Mesendoderm (in vitro differentiated cells): ENCODE data around the gene PA2G4.

ENCODE experiments used
- DNase-seq: peaks from one replicate; pipeline ENCODE4 v3.0.0; 2013
- H2AK5ac ChIP-seq: 2 replicates; pipeline ENCODE4 v1.6.1; 2013; ENCODE audit warnings: low read length, inconsistent platforms
- H2BK120ac ChIP-seq: 2 replicates; pipeline ENCODE4 v1.6.1; 2013; ENCODE audit warnings: low read depth, mild to moderate bottlenecking, low read length, moderate library complexity, mixed read lengths
- H2BK15ac ChIP-seq: replicated peaks from 2 replicates; pipeline ENCODE4 v1.6.1; 2013; ENCODE audit warnings: low read depth, mild to moderate bottlenecking, moderate library complexity
- H2BK5ac ChIP-seq: 2 replicates; pipeline ENCODE4 v1.6.1; 2013; ENCODE audit warnings: low read length, inconsistent platforms
- H3K18ac ChIP-seq: 2 replicates; pipeline ENCODE4 v1.6.1; 2013; ENCODE audit warnings: mild to moderate bottlenecking, low read length, mixed read lengths
- H3K23ac ChIP-seq: one replicate; pipeline ENCODE4 v1.6.1; 2013; ENCODE audit warnings: low read length
- H3K27ac ChIP-seq: 2 replicates; pipeline ENCODE4 v1.5.1; 2013; ENCODE audit warnings: low read depth, mild to moderate bottlenecking, inconsistent platforms, low read length, moderate library complexity
- H3K27me3 ChIP-seq: 2 replicates; pipeline ENCODE4 v1.6.1; 2013; ENCODE audit warnings: low read length, control low read depth, mild to moderate bottlenecking, inconsistent platforms; ENCODE audit not compliant: insufficient read depth, poor library complexity
- H3K36me3 ChIP-seq: 2 replicates; pipeline ENCODE4 v1.6.1; 2013; ENCODE audit warnings: low read length, inconsistent platforms; ENCODE audit not compliant: control insufficient read depth, insufficient read depth
- H3K4ac ChIP-seq: one replicate; pipeline ENCODE4 v1.6.1; 2013; ENCODE audit warnings: low read depth, mild to moderate bottlenecking, low read length, moderate library complexity
- H3K4me1 ChIP-seq: 2 replicates; pipeline ENCODE4 v1.6.1; 2013; ENCODE audit warnings: low read depth, low read length, inconsistent platforms; ENCODE audit not compliant: control insufficient read depth
- H3K4me2 ChIP-seq: 2 replicates; pipeline ENCODE4 v1.6.1; 2013; ENCODE audit warnings: low read length
- H3K4me3 ChIP-seq: 2 replicates; pipeline ENCODE4 v1.5.1; 2013; ENCODE audit warnings: mild to moderate bottlenecking, low read length
- H3K56ac ChIP-seq: one replicate; pipeline ENCODE4 v1.6.1; 2013; ENCODE audit warnings: low read length
- H3K79me1 ChIP-seq: 2 replicates; pipeline ENCODE4 v1.6.1; 2013; ENCODE audit warnings: low read length, inconsistent platforms
- H3K79me2 ChIP-seq: 2 replicates; pipeline ENCODE4 v1.6.1; 2013; ENCODE audit warnings: mild to moderate bottlenecking, low read length; ENCODE audit not compliant: control insufficient read depth, insufficient read depth
- H3K9ac ChIP-seq: 2 replicates; pipeline ENCODE4 v1.6.1; 2013; ENCODE audit warnings: low read length, inconsistent platforms
- H4K5ac ChIP-seq: one replicate; pipeline ENCODE4 v1.6.1; 2013; ENCODE audit warnings: low read length
- H4K8ac ChIP-seq: one replicate; pipeline ENCODE4 v1.6.1; 2013; ENCODE audit warnings: low read depth, mild to moderate bottlenecking, control low read depth, low read length, moderate library complexity
- WGBS: extraction: QIAGEN DNeasy Blood & Tissue Kit; methylation state at CpG from one replicate; pipeline ENCODE4 v1.1.7; 2013; ENCODE audit warnings: low lambda C conversion rate, missing lambda C conversion rate; ENCODE audit not compliant: insufficient coverage; ENCODE audit errors: extremely low coverage; 5-methylcytosine and 5-hydroxymethylcytosine counted together

PA2G4 gene

GRCh38 chr12:56081393-56082347 lies 22.7 kb upstream of the PA2G4 start:
- H4K5ac ChIP-seq, result no peak overlapping the region
- peak overlapping the region; percentile 6 for H2AK5ac ChIP-seq
- no peak overlapping the region for H3K23ac ChIP-seq
- H3K79me1 ChIP-seq, result peaks cover 5% of the 10 kb centered on the region
- H3K79me2 ChIP-seq, result peaks cover 15% of the 10 kb centered on the region
- no peaks in the 10 kb centered on the region for H3K36me3 ChIP-seq
- H3K27me3 ChIP-seq, result no peaks in the 10 kb centered on the region
- no peak overlapping the region for H3K4me3 ChIP-seq
- peaks cover 6% of the 10 kb centered on the region for H3K4me1 ChIP-seq
- no CpG with 5 or more reads among the region's 6 CpGs for WGBS
- peak; percentile 38 for DNase-seq
- H2BK15ac ChIP-seq, result no peak overlapping the region
- H3K18ac ChIP-seq, result no peak overlapping the region
- peak overlapping the region; percentile 75 for H3K9ac ChIP-seq
- H2BK120ac ChIP-seq, result no peak overlapping the region
- H3K4ac ChIP-seq, result no peak overlapping the region
- H3K4me2 ChIP-seq, result peak overlapping the region; percentile 30
- H2BK5ac ChIP-seq, result no peak overlapping the region
- H3K27ac ChIP-seq, result no peak overlapping the region
- peak overlapping the region; percentile 11 for H3K56ac ChIP-seq
- H4K8ac ChIP-seq, result no peak overlapping the region

DNA sequence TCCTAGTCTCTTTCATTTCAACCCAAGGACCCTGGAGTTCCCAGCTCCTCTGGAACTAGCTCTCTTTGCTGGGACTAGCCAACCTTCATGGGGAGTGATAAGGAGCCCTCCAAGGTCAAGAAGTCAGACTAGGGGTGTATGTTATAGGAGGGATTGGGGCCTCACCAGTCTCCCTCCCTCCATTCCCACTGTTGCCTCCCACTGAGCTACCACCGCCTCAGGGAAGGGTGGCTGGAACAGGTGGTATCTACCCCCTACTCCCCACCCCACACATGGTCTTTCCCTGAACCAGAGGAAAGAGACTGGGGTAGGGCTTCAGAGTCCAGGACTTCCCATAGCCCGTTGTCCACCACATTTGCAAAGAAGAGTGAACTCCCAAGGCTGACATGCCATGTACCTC lies 22.0 kb upstream of the PA2G4 start:
- Histone ChIP-seq H3K36me3 (no peaks in the 10 kb centered on the region), H3K4me1 (peaks cover 6% of the 10 kb centered on the region), H3K4me3 (no peak overlapping the region), H2BK120ac (no peak overlapping the region), H4K8ac (no peak overlapping the region), H3K27ac (no peak overlapping the region), H2BK15ac (no peak overlapping the region), H3K9ac (no peak overlapping the region), H3K4ac (no peak overlapping the region), H2BK5ac (no peak overlapping the region), H3K79me1 (peaks cover 5% of the 10 kb centered on the region), H3K79me2 (peaks cover 15% of the 10 kb centered on the region), H3K23ac (peak overlapping the region; percentile 2), H2AK5ac (no peak overlapping the region), H3K18ac (no peak overlapping the region), H3K4me2 (no peak overlapping the region), H3K56ac (no peak overlapping the region), H3K27me3 (no peaks in the 10 kb centered on the region), H4K5ac (no peak overlapping the region)
- WGBS, result no CpG with 5 or more reads among the region's 2 CpGs
- no peak for DNase-seq

GRCh38 chr12:56082967-56083366 lies 21.4 kb upstream of the PA2G4 start:
- Histone ChIP-seq H3K79me1 (peaks cover 5% of the 10 kb centered on the region), H3K27me3 (no peaks in the 10 kb centered on the region), H4K5ac (no peak overlapping the region), H2BK15ac (no peak overlapping the region), H3K9ac (no peak overlapping the region), H3K4me3 (no peak overlapping the region), H2AK5ac (no peak overlapping the region), H3K36me3 (no peaks in the 10 kb centered on the region), H3K4ac (no peak overlapping the region), H2BK5ac (no peak overlapping the region), H3K18ac (no peak overlapping the region), H3K4me2 (no peak overlapping the region), H4K8ac (no peak overlapping the region), H3K27ac (no peak overlapping the region), H3K4me1 (peaks cover 6% of the 10 kb centered on the region), H3K79me2 (peaks cover 15% of the 10 kb centered on the region), H2BK120ac (no peak overlapping the region), H3K56ac (peak overlapping the region; percentile 2), H3K23ac (no peak overlapping the region)
- DNase-seq, result no peak
- no CpG with 5 or more reads among the region's 3 CpGs for WGBS

- no peak overlapping the region for H2AK5ac ChIP-seq
- no peak overlapping the region for H3K4me3 ChIP-seq
- H2BK120ac ChIP-seq, result no peak overlapping the region
- WGBS, result no CpG with 5 or more reads among the region's 15 CpGs
- H3K27ac ChIP-seq, result no peak overlapping the region
- no peak overlapping the region for H3K4me2 ChIP-seq
- H3K36me3 ChIP-seq, result no peaks in the 10 kb centered on the region
- H3K23ac ChIP-seq, result no peak overlapping the region
- DNase-seq, result peak; percentile 71
- H2BK15ac ChIP-seq, result no peak overlapping the region
- H3K4me1 ChIP-seq, result peaks cover 6% of the 10 kb centered on the region
- no peak overlapping the region for H3K56ac ChIP-seq
- no peak overlapping the region for H4K5ac ChIP-seq
- H3K27me3 ChIP-seq, result no peaks in the 10 kb centered on the region
- no peak overlapping the region for H2BK5ac ChIP-seq
- no peak overlapping the region for H3K9ac ChIP-seq
- peaks cover 5% of the 10 kb centered on the region for H3K79me1 ChIP-seq
- peaks cover 15% of the 10 kb centered on the region for H3K79me2 ChIP-seq
- no peak overlapping the region for H4K8ac ChIP-seq
- H3K18ac ChIP-seq, result no peak overlapping the region
- no peak overlapping the region for H3K4ac ChIP-seq
These were observed 19.3 kb upstream of the PA2G4 start for GRCh38 chr12:56084958-56085543.

DNA sequence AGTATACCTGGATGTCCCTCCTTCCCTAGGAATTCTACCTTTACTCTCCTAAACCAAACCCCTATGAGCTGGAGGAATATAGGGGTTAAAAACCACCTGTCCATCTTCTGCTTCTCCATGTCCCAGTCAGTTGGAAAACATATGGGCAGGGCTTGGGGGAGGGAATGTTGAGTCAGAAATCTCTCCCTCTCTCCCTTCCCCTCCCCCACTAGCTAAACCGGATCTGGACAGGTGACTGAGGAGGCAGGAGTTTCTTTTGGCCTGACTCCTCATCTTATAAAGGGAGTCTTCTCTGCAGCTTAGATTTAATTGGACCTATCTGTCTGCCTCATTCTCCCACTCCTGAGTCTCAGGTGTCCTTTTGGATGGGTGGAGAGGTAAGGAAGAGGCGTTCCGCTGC lies 18.3 kb upstream of the PA2G4 start:
- Histone ChIP-seq H4K5ac (no peak overlapping the region), H3K27ac (no peak overlapping the region), H3K36me3 (no peaks in the 10 kb centered on the region), H2AK5ac (no peak overlapping the region), H2BK120ac (no peak overlapping the region), H3K4me1 (peaks cover 4% of the 10 kb centered on the region), H3K4ac (no peak overlapping the region), H4K8ac (no peak overlapping the region), H3K56ac (no peak overlapping the region), H3K4me3 (no peak overlapping the region), H3K18ac (no peak overlapping the region), H3K23ac (no peak overlapping the region), H2BK5ac (no peak overlapping the region), H3K79me1 (peaks cover 5% of the 10 kb centered on the region), H3K9ac (no peak overlapping the region), H2BK15ac (no peak overlapping the region), H3K79me2 (peaks cover 14% of the 10 kb centered on the region), H3K4me2 (no peak overlapping the region), H3K27me3 (no peaks in the 10 kb centered on the region)
- no CpG with 5 or more reads among the region's 3 CpGs for WGBS
- peak; percentile 42 for DNase-seq
